Hypothalamus (tissue), 51 donors: Measurements from ENCODE around the gene HOXC9.
A peak's percentile ranks its signal among the peaks of the same experiment; 100 is the strongest.

ENCODE experiments used
- DNase-seq, 51 donors: peaks; one replicate each; lab custom pipeline; 2025; lab: John Stamatoyannopoulos, UW

The HOXC9 gene

GRCh38 chr12:54011665-54012532 is 11.9 kb downstream of the HOXC9 start:
- no peak for DNase-seq

GRCh38 chr12:54012631-54013409 is 12.9 kb downstream of the HOXC9 start:
- DNase-seq = no peak

- no peak for DNase-seq
These were observed 14.5 kb downstream of the HOXC9 start for GRCh38 chr12:54014377-54015017.

GRCh38 chr12:54015018-54015931 is 15.3 kb downstream of the HOXC9 start:
- no peak for DNase-seq

GRCh38 chr12:54016051-54016450 is 16.1 kb downstream of the HOXC9 start:
- DNase-seq = no peak

GRCh38 chr12:54016478-54016964 is 16.6 kb downstream of the HOXC9 start:
- DNase-seq = no peak

GRCh38 chr12:54017027-54017788 is 17.2 kb downstream of the HOXC9 start:
- no peak for DNase-seq

DNA sequence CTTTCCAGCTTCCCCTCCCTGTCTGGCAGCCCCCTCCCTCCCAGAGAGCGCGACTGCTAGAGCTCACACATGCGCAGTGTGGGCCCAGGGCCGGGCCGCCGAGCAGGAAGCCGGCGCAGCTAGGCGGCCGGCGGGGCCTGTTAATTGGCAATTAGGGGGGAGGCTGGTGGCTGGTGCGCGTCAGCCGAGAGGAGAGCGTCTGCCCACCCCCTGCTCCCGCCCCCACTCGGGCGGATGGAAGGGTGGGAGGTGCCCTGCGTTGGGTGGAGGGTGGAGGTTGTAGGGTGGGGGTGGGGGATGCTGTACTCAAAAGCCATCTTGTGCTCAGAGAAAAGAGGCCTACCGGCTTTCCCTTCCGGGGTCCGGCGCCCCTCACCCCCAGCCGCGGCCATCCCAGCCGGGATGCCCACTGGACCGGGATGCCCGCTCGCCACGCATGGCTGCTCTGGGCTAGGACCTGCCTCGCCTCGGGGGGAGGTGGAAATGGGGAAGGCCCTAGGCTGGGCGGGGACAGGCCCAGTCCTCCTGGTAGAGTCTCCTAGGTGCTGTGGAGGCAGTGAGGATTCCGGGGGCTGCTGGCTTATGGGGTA is 18.0 kb downstream of the HOXC9 start:
- DNase-seq = peak in 35 of 51 donors; percentile 1 to 54 (median 20)

DNA sequence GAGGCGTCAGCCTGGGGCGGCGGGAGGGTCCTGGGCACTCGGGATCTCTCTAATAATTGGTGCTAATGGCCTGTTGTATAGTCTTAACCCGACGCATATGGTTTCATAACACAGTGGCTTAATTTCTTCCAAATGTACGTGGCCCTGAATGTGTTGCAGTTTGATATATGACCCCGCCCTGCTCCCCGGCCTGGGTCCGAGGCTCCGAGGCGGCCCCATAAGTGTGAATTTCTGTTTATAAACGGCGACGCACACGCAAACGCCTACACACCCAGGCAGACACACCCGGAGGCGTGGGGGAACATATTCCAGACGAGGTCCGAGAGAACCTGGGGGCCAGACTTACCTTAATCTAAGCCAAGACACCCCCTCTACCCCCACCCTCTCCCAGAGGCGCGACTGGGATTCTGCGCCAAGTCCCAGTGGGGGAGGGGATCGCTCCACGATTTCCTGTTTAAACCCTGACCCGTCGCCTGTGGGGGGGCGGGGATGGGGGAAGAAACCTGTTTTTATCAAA is 18.6 kb downstream of the HOXC9 start:
- DNase-seq = no peak

- DNase-seq = no peak
These were observed 19.3 kb downstream of the HOXC9 start for GRCh38 chr12:54019091-54019811.

DNA sequence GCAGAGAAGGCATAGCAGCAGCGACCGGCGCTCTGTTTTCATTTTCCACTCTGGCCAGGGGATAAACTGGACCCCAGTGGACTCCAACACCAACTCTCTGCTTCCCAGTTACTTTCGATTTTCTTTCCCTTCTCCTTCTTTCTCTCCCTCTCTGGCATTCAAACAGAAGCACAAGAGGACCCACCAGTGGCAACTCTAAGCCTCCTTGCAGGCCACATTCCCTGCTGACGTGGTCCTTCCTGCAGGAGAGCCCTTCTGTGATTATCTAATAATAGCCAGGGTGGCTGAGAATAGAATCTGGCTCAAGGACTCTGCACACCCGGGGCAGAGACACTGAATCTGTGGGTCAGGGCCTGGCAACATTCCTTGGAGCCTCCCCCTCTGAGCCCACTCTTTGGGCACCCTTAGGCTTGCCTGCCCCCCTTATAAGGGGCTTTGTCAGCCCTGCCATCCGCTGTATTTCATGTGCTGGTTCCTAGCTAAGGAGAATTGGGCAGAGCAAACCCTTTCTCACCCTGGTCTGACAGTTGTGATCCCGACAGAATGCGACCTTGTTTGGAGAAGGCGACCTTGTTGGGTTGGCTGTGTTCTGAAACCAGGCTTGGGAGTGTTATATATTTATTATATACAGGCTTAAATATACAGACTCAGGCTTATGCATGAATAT is 20.1 kb downstream of the HOXC9 start:
- DNase-seq = no peak

DNA sequence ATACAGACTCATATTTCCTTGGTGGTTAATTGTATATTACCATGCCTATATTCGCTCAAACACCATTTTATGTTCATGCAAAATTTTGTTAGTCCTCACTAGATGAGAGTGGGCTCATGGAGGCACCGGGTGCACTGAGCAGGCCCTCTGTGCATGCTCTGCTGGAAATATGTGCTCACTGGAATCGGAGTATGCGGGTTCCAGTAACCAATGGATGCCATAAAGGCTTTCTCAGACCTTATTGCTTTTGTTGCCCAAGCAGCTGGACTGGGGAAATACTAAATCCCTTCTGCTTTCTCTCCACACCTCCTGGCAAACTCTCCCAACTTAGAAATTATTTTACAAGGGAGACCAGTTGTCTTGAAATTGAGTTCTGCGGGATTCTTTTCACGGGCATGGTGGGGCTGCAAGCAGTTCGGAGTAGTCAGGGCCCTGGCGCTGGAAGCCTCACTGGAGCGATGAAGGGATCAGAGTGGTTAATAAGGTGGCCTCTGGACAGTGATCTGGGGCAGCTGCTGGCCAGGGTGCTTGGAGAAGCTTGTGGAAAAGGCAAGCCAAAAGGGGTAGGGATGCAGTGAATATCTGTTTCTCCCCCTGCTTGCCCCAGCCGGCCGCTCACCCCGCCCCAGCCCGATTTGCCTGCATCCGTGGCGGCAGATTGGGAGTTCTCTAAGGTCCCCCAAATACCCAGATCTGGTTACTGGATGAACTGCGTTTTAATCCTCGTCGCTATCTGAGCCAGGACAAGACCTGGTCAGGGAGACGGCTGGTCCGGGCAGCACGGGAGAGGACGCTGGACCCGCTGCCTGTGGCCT is 20.8 kb downstream of the HOXC9 start:
- no peak for DNase-seq

GRCh38 chr12:54021432-54022013 is 21.6 kb downstream of the HOXC9 start:
- DNase-seq = no peak

DNA sequence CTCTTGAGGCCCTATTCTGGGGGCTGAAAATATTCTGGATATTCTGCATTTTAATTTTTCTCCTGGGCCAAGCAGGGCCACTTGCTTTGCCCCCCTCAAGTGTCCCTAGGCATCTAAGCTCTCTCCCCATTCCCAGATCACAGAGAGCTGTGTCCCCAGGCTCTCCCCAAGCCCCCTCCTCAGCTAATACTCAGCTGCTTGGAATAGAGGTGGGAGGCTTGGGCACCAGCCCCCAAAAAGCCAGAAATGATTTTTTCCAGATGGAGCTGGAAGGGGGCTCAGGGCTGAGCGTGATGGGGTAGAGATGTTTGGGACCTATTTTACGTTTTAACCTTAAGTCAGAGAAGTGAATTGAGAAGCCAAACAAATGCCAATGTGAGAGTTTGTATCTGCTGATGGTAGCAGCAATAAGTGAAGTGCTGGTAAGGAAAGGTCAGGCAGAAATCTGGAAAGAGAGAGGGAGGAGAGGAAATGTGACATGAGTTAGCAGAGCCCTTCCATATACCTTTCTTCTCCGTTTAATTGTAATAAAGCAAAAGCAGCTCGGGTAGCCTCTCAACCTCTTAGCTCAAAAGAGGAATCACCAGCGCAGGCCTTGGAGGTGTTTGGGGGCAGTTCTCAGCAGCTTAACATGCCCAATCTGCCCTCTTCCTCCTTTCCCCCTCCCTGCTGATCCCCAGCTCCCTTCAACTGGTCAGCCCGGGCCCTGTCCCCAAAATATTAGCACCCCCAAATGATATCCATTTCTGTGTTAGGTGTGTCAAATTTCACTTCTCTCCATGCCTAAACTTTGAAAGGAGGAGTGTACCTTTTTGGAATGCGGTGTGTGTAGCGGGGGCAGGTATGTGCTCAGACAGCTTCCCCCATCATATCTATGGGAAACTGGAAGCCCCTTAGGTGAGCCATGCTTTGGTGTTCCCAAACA is 23.3 kb downstream of the HOXC9 start:
- DNase-seq = no peak

DNA sequence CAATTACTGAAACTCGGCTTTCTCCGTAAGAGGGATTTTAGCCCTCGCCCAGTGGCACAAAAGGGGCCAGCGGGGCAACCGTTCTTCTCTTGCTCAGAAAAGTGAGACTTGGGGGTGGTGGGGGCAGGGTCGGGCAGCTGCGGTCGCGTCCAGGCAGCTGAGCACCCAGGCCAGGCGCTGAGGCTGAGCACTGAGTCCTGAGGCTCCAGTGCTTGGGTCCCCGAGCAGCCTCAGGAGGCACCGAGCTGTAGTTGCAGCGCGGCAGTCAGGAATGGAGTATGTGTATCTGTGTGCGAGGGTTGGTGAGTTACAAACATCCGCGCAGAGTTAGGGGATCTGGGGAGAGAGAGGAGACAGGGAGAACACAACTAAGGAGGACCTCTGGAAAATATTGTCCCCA is 24.2 kb downstream of the HOXC9 start:
- no peak for DNase-seq
